GM12878 (cell line): Measurements from ENCODE around the gene ZNF425. TPM values are rescaled to one million over a fixed set of nuclear protein-coding genes. Genes with fewer than 3 reads are reported as not detected.

Experiments
- ATAC-seq: fragments of 200-7000 bp; cut with Tn5 transposase; 3 replicates; pipeline ENCODE4 v1.9.1; 2020; ENCODE audit warnings: mild to moderate bottlenecking, moderate library complexity
- BruUV-seq: library from RNA; stranded (reverse); fragments of 400-500 nt; replicated peaks from 2 replicates; lab custom pipeline; 2021; lab: Mats Ljungman, UMichigan
- CTCF ChIA-PET: fragments of 300-600 bp; sonication (Branson Sonifier 250); formaldehyde crosslinking; extraction: SDS; loops from one replicate; lab custom pipeline; 2021; ENCODE audit warnings: inconsistent platforms; lab: Yijun Ruan, JAX
- POLR2A ChIA-PET: fragments of 350-600 bp; formaldehyde crosslinking; extraction: SDS; loops from one replicate; lab custom pipeline; 2021; ENCODE audit warnings: inconsistent platforms; lab: Charles Lee
- RAD21 ChIA-PET: fragments of 300-600 bp; sonication (Branson Sonifier 250); formaldehyde crosslinking; loops from one replicate; lab custom pipeline; 2023; ENCODE audit warnings: antibody characterized with exemption; ENCODE audit not compliant: unreplicated experiment; lab: Charles Lee
- SMC1A ChIA-PET: fragments of 300-600 bp; sonication (Branson Sonifier 250); formaldehyde crosslinking; loops from one replicate; lab custom pipeline; 2023; ENCODE audit not compliant: unreplicated experiment, uncharacterized antibody; lab: Charles Lee
- DNase-seq: peaks from one replicate; pipeline ENCODE4 v3.0.0-alpha.2; 2011; ENCODE audit warnings: low read depth, low spot score
- FAIRE-seq: peaks from 3 replicates; lab custom pipeline; 2011; peaks lifted over from hg19 to GRCh38; lab: Jason Lieb, UNC
- H2AFZ ChIP-seq: 2 replicates; pipeline ENCODE4 v1.6.0; 2011; ENCODE audit warnings: low read depth, low read length, control low read depth; ENCODE audit not compliant: control insufficient read depth
- H3K27ac ChIP-seq: 2 replicates; pipeline ENCODE4 v1.5.1; 2011; ENCODE audit warnings: control low read depth; ENCODE audit not compliant: control insufficient read depth, insufficient read depth
- H3K27me3 ChIP-seq, 2 experiments: replicated peaks in 1 of 2; 2 replicates each; pipeline versions ENCODE4 v1.6.0 to v1.6.1; 2011; ENCODE audit warnings: low read length in 1 of 2; ENCODE audit not compliant: control insufficient read depth in 2 of 2, insufficient read depth in 2 of 2
- H3K36me3 ChIP-seq, 2 experiments: 2 replicates each; pipeline ENCODE4 v1.5.1; 2011; ENCODE audit warnings: low read length in 1 of 2; ENCODE audit not compliant: control insufficient read depth in 2 of 2, insufficient read depth in 2 of 2
- H3K4me1 ChIP-seq: 2 replicates; pipeline ENCODE4 v1.6.1; 2011; ENCODE audit warnings: mild to moderate bottlenecking, low read length, moderate library complexity, mixed read lengths; ENCODE audit not compliant: control insufficient read depth, insufficient read depth
- H3K4me2 ChIP-seq: 2 replicates; pipeline ENCODE4 v1.6.0; 2011; ENCODE audit warnings: control low read depth; ENCODE audit not compliant: control insufficient read depth, insufficient read depth
- H3K4me3 ChIP-seq: fragments of 200-600 bp; sonication (generic); 2 replicates; pipeline ENCODE4 v1.5.1; 2016
- H3K79me2 ChIP-seq: 2 replicates; pipeline ENCODE4 v1.6.0; 2011; ENCODE audit warnings: low read length; ENCODE audit not compliant: control insufficient read depth, insufficient read depth
- H3K9ac ChIP-seq: 2 replicates; pipeline ENCODE4 v1.8.0; 2011; ENCODE audit warnings: low read length, control low read depth, mixed read lengths; ENCODE audit not compliant: control insufficient read depth, insufficient read depth
- H3K9me3 ChIP-seq: replicated peaks from 3 replicates; pipeline ENCODE4 v1.5.1; 2011; ENCODE audit warnings: mild to moderate bottlenecking, low read length; ENCODE audit not compliant: control insufficient read depth, insufficient read depth
- H4K20me1 ChIP-seq: 2 replicates; pipeline ENCODE4 v1.6.0; 2011; ENCODE audit not compliant: control insufficient read depth, insufficient read depth
- KAT2A ChIP-seq: conservative IDR thresholded peaks from 2 replicates; pipeline ENCODE4 v1.6.1; 2011; ENCODE audit warnings: low read depth, low read length; ENCODE audit not compliant: control insufficient read depth
- POLR2AphosphoS2 ChIP-seq: IDR thresholded peaks from 2 replicates; pipeline ENCODE4 v1.6.1; 2011; ENCODE audit warnings: low read depth, mild to moderate bottlenecking, low read length, improper control_type of control experiment, moderate library complexity
- RELA ChIP-seq: fragments of 450-650 bp; IDR thresholded peaks from 2 replicates; pipeline ENCODE4 v1.8.0; 2014; ENCODE audit warnings: borderline replicate concordance; ENCODE audit not compliant: partially characterized antibody
- STAT1 ChIP-seq: fragments of 450-650 bp; conservative IDR thresholded peaks from 2 replicates; pipeline ENCODE4 v1.6.1; 2014; ENCODE audit warnings: antibody characterized with exemption, mild to moderate bottlenecking
- STAT3 ChIP-seq: IDR thresholded peaks from 2 replicates; pipeline ENCODE4 v1.6.1; 2011; ENCODE audit warnings: low read depth, low read length, improper control_type of control experiment
- WGBS: methylation state at CpG from one replicate; pipeline ENCODE4 v1.1.6; 2016; ENCODE audit warnings: low lambda C conversion rate; ENCODE audit not compliant: insufficient replicate concordance, insufficient coverage; ENCODE audit errors: missing lambda C conversion rate; 5-methylcytosine and 5-hydroxymethylcytosine counted together
- in situ Hi-C: fragments of 300-500 bp; cut with MboI; formaldehyde crosslinking; loops from 9 replicates; pipeline ENCODE4 v1.14.3; 2018; ENCODE audit warnings: mixed read lengths
- intact Hi-C: fragments of 100-400 bp; cut with micrococcal nuclease; formaldehyde crosslinking; loops from one replicate; pipeline ENCODE4 v1.14.2; 2022; ENCODE audit not compliant: unreplicated experiment
- polyA plus RNA-seq, 11 experiments: library from polyadenylated mRNA; depleted of rRNA in 4 of 11; unstranded in 6 of 11; stranded (reverse) in 5 of 11; fragments of >200 nt; fragmentation: Nextera tagmentation in 4 of 11; fragmentation: Illumina TruSeq in 1 of 11; extraction: Ambion mirVana in 4 of 11; extraction: Trizol in 1 of 11; gene quantifications; 1 replicate in 1 of 11; 2 replicates in 10 of 11; pipeline versions ENCODE4 v1.2.1 to v1.2.3, GENCODE V29; 2011 to 2016; ENCODE audit warnings: inconsistent platforms in 2 of 11, missing spikeins in 2 of 11, low read depth in 1 of 11
- total RNA-seq, 4 experiments: library from RNA; depleted of rRNA in 3 of 4; stranded (reverse); fragments of >200 nt in 3 of 4; fragmentation: Illumina TruSeq in 1 of 4; extraction: Trizol in 1 of 4; gene quantifications; 2 replicates each; pipeline versions ENCODE4 v1.2.1 to v1.2.3, GENCODE V29; 2013 to 2021
- TF ChIP-seq, protein P1 (sequence below): fragments of 450-650 bp; formaldehyde crosslinking; IDR thresholded peaks from 2 replicates; pipeline ENCODE4 v1.5.0; 2022; ENCODE audit warnings: mild to moderate bottlenecking, missing genetic modification characterization
- TF ChIP-seq, protein P2 (sequence below): fragments of 450-650 bp; formaldehyde crosslinking; IDR thresholded peaks from 2 replicates; pipeline ENCODE4 v1.4.0; 2020; ENCODE audit warnings: mild to moderate bottlenecking, moderate library complexity
- TF ChIP-seq, protein P3 (sequence below): IDR thresholded peaks from 2 replicates; pipeline ENCODE4 v1.6.1; 2012; ENCODE audit warnings: mild to moderate bottlenecking, low read depth, low read length

Gene ZNF425
- total and polyA plus RNA-seq, 10 of the 15 experiments (the other 5 are each of a cell fraction or from before 2014, with no cell fraction given) = 0.19 to 1.8 (median 0.91) TPM

DNA sequence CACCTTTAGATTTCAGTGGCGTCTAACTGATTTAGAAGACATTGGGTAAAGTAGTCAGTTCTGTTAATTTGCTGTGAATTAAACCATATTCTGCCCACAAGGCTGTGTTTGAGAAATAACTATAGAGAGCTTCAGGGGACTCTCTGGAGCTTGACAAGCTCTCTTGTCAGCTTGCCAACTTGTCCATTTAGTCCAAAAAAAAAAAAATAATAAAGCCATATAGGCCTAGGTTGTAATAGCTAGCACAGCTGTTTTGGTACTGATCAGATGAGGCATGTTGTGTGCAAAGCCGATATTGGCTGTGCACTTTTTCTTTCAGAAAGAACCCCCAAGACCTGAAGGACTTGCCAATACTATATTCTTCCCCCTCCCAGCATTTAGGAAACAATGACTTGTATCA is 49.0 kb upstream of the ZNF425 start:
- ChIA-PET RAD21 (no interaction called here), SMC1A (interaction anchor here (0.7 to 1.2 kb wide), 2 partner anchors 15 to 18 kb away, joined by 3 to 5 read pairs; no protein-coding TSS in a partner anchor), CTCF (no interaction called here), POLR2A (no interaction called here)
- in situ Hi-C loops (no loop called here), intact Hi-C loops (no loop called here)
- Histone ChIP-seq H3K27ac (no peak overlapping the region), H3K36me3 (peaks cover 16 to 22% of the 10 kb centered on the region in 2 experiments), H3K4me2 (no peak overlapping the region), H3K4me3 (no peak overlapping the region), H3K79me2 (no peaks in the 10 kb centered on the region), H3K4me1 (no peaks in the 10 kb centered on the region), H3K27me3 (no peaks in the 10 kb centered on the region), H4K20me1 (no peaks in the 10 kb centered on the region), H3K9me3 (no peaks in the 10 kb centered on the region), H2AFZ (no peak overlapping the region), H3K9ac (no peak overlapping the region)
- TF ChIP-seq STAT3 = no peak
- TF ChIP-seq, protein P1, sequence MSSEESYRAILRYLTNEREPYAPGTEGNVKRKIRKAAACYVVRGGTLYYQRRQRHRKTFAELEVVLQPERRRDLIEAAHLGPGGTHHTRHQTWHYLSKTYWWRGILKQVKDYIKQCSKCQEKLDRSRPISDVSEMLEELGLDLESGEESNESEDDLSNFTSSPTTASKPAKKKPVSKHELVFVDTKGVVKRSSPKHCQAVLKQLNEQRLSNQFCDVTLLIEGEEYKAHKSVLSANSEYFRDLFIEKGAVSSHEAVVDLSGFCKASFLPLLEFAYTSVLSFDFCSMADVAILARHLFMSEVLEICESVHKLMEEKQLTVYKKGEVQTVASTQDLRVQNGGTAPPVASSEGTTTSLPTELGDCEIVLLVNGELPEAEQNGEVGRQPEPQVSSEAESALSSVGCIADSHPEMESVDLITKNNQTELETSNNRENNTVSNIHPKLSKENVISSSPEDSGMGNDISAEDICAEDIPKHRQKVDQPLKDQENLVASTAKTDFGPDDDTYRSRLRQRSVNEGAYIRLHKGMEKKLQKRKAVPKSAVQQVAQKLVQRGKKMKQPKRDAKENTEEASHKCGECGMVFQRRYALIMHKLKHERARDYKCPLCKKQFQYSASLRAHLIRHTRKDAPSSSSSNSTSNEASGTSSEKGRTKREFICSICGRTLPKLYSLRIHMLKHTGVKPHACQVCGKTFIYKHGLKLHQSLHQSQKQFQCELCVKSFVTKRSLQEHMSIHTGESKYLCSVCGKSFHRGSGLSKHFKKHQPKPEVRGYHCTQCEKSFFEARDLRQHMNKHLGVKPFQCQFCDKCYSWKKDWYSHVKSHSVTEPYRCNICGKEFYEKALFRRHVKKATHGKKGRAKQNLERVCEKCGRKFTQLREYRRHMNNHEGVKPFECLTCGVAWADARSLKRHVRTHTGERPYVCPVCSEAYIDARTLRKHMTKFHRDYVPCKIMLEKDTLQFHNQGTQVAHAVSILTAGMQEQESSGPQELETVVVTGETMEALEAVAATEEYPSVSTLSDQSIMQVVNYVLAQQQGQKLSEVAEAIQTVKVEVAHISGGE (CRISPR knock-in tag) = no peak
- no peak for TF ChIP-seq STAT1
- TF ChIP-seq, protein P2, sequence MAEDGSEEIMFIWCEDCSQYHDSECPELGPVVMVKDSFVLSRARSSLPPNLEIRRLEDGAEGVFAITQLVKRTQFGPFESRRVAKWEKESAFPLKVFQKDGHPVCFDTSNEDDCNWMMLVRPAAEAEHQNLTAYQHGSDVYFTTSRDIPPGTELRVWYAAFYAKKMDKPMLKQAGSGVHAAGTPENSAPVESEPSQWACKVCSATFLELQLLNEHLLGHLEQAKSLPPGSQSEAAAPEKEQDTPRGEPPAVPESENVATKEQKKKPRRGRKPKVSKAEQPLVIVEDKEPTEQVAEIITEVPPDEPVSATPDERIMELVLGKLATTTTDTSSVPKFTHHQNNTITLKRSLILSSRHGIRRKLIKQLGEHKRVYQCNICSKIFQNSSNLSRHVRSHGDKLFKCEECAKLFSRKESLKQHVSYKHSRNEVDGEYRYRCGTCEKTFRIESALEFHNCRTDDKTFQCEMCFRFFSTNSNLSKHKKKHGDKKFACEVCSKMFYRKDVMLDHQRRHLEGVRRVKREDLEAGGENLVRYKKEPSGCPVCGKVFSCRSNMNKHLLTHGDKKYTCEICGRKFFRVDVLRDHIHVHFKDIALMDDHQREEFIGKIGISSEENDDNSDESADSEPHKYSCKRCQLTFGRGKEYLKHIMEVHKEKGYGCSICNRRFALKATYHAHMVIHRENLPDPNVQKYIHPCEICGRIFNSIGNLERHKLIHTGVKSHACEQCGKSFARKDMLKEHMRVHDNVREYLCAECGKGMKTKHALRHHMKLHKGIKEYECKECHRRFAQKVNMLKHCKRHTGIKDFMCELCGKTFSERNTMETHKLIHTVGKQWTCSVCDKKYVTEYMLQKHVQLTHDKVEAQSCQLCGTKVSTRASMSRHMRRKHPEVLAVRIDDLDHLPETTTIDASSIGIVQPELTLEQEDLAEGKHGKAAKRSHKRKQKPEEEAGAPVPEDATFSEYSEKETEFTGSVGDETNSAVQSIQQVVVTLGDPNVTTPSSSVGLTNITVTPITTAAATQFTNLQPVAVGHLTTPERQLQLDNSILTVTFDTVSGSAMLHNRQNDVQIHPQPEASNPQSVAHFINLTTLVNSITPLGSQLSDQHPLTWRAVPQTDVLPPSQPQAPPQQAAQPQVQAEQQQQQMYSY = no peak
- TF ChIP-seq KAT2A = no peak
- TF ChIP-seq RELA = no peak
- TF ChIP-seq, protein P3, sequence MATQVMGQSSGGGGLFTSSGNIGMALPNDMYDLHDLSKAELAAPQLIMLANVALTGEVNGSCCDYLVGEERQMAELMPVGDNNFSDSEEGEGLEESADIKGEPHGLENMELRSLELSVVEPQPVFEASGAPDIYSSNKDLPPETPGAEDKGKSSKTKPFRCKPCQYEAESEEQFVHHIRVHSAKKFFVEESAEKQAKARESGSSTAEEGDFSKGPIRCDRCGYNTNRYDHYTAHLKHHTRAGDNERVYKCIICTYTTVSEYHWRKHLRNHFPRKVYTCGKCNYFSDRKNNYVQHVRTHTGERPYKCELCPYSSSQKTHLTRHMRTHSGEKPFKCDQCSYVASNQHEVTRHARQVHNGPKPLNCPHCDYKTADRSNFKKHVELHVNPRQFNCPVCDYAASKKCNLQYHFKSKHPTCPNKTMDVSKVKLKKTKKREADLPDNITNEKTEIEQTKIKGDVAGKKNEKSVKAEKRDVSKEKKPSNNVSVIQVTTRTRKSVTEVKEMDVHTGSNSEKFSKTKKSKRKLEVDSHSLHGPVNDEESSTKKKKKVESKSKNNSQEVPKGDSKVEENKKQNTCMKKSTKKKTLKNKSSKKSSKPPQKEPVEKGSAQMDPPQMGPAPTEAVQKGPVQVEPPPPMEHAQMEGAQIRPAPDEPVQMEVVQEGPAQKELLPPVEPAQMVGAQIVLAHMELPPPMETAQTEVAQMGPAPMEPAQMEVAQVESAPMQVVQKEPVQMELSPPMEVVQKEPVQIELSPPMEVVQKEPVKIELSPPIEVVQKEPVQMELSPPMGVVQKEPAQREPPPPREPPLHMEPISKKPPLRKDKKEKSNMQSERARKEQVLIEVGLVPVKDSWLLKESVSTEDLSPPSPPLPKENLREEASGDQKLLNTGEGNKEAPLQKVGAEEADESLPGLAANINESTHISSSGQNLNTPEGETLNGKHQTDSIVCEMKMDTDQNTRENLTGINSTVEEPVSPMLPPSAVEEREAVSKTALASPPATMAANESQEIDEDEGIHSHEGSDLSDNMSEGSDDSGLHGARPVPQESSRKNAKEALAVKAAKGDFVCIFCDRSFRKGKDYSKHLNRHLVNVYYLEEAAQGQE = no peak
- TF ChIP-seq POLR2AphosphoS2 = no peak
- DNase-seq (no peak), FAIRE-seq (no peak), ATAC-seq (no peak)
- 98% methylated on average over 2 of the region's 2 CpGs for WGBS
- no TSS peak for BruUV-seq
